ENCODE measurements around the gene CDH23.

- no peak for TF ChIP-seq EZH2 (IDR thresholded peaks at IDR 0.05; ENCODE audit: insufficient read depth, poor library complexity, severe bottlenecking)
- no peak for TF ChIP-seq EZH2phosphoT487 (IDR thresholded peaks at IDR 0.05; ENCODE audit: insufficient read depth, low read depth)
These were observed 1.1 kb upstream of the CDH23 start for GRCh38 chr10:71395621-71396020.

All from GM23248 (cell line).